ELR (cell line): ENCODE measurements around the gene CCM2.
"Not testable (repeated sequence)": the region's sequence is repeated elsewhere in the genome, so short reads cannot be mapped to it uniquely, and the experiment has no call there.

Source experiments
- DNase-seq: peaks from one replicate; pipeline ENCODE4 v3.0.0-alpha.2; 2015; ENCODE audit warnings: low read depth

CCM2 gene

GRCh38 chr7:44982535-44982923 is 17.5 kb upstream of the CCM2 start:
- DNase-seq, result no peak

GRCh38 chr7:44982970-44983369 is 17.0 kb upstream of the CCM2 start:
- DNase-seq, result no peak

- DNase-seq, result no peak
Measured at GRCh38 chr7:44983742-44984477, 16.1 kb upstream of the CCM2 start.

GRCh38 chr7:44984478-44984758 is 15.6 kb upstream of the CCM2 start:
- DNase-seq, result no peak

GRCh38 chr7:44985033-44985695 is 14.8 kb upstream of the CCM2 start:
- DNase-seq, result no peak

GRCh38 chr7:44985900-44986217 is 14.1 kb upstream of the CCM2 start:
- DNase-seq, result no peak

GRCh38 chr7:44986218-44987053 is 13.6 kb upstream of the CCM2 start:
- peak; percentile 97 for DNase-seq

- DNase-seq, result no peak
Measured at GRCh38 chr7:44987457-44987856, 12.5 kb upstream of the CCM2 start.

GRCh38 chr7:44987996-44988395 is 12.0 kb upstream of the CCM2 start:
- no peak for DNase-seq

- peak; percentile 34 for DNase-seq
Measured at GRCh38 chr7:44988701-44989100, 11.3 kb upstream of the CCM2 start.

- no peak for DNase-seq
Measured at GRCh38 chr7:44989132-44989531, 10.9 kb upstream of the CCM2 start.

GRCh38 chr7:44990109-44991023 is 9.6 kb upstream of the CCM2 start:
- no peak for DNase-seq

GRCh38 chr7:44992004-44992795 is 7.8 kb upstream of the CCM2 start:
- DNase-seq, result not testable (repeated sequence)

- no peak for DNase-seq
Measured at GRCh38 chr7:44994877-44995554, 5.0 kb upstream of the CCM2 start.

- DNase-seq, result no peak
Measured at GRCh38 chr7:44995555-44996493, 4.2 kb upstream of the CCM2 start.

- no peak for DNase-seq
Measured at GRCh38 chr7:44998153-44998871, 1.7 kb upstream of the CCM2 start.

GRCh38 chr7:44999245-45000092 is 532 bp upstream of the CCM2 start:
- peak; percentile 100 for DNase-seq

GRCh38 chr7:45001138-45001694 is 1.2 kb downstream of the CCM2 start:
- DNase-seq, result no peak
